ENCODE data around the gene RNASE2.

The RNASE2 gene

DNA sequence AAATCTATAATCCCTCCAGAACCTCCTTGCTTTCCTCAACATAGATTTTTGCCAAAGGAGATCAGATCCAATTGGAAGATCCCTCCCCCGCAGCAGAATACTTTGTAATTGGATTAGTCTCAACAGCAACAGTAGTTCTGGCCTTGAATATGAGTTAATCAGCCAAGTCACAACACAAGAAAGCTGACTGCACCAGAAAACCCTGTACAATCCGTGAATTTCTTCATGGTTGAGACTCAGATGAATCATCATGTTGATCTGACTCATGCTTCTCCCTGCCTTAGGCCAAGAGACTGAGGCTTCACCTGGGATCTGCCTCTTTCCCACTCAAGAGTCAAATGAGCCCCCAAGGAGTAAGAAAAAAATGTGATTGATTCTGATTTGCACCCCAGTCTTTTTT is 31.5 kb downstream of the RNASE2 start:
- H3K36me3 ChIP-seq (ENCODE audit: control insufficient read depth, insufficient read depth, low read length): no peaks in the 10 kb centered on the region
- H3K4me3 ChIP-seq (ENCODE audit: low read depth, low read length): no peak overlapping the region
- H3K9ac ChIP-seq (ENCODE audit: low read depth, low read length): no peak overlapping the region
- H3K27me3 ChIP-seq (ENCODE audit: control insufficient read depth, insufficient read depth, low read length): peaks cover 13% of the 10 kb centered on the region
- H3K4me1 ChIP-seq (ENCODE audit: control insufficient read depth, insufficient read depth, low read length): no peaks in the 10 kb centered on the region
- H3K9me3 ChIP-seq (ENCODE audit: control insufficient read depth, insufficient read depth, low read length): no peaks in the 10 kb centered on the region

DNA sequence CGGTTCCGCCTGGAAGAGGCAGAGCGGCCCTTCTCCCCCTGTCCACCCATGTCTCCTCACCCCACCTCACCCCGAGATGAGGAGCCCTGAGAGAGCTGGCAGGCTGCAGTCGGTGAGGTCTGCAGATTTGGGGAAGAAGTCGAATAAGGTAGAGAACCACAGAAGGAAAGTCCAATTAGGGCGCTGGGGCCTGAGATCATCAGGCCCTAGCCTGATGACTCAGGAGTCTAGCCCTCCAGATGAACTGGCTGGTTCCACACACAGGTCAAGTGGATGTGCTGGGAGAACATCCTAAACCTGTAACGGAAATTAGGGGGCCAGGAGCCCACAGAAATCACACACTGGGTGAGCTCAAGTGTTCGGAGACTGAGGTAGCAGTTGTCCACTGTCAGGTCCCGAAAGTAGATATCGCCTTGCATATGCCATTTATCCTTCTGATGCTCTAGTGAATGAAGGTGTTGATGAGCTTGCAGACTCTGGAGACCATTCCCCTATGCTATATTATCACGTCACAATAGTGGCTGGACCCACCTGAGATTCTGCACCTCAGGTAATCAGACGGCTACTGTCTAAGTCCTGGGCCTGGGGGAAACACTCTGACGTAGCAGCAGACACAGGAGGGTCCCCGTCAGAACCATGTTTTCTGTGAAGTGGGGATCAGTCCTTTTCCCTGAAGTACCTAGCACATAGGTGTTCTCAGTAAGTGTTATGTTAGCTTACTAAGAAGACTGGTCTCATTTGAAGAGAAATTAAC is 33.6 kb downstream of the RNASE2 start:
- Histone ChIP-seq H3K36me3 (ENCODE audit: control insufficient read depth, insufficient read depth, low read length) (peaks cover 4% of the 10 kb centered on the region), H3K9ac (ENCODE audit: low read depth, low read length) (no peak overlapping the region), H3K4me1 (ENCODE audit: control insufficient read depth, insufficient read depth, low read length) (no peaks in the 10 kb centered on the region), H3K27me3 (ENCODE audit: control insufficient read depth, insufficient read depth, low read length) (no peaks in the 10 kb centered on the region), H3K9me3 (ENCODE audit: control insufficient read depth, insufficient read depth, low read length) (no peaks in the 10 kb centered on the region), H3K4me3 (ENCODE audit: low read depth, low read length) (peak overlapping the region; percentile 91)

DNA sequence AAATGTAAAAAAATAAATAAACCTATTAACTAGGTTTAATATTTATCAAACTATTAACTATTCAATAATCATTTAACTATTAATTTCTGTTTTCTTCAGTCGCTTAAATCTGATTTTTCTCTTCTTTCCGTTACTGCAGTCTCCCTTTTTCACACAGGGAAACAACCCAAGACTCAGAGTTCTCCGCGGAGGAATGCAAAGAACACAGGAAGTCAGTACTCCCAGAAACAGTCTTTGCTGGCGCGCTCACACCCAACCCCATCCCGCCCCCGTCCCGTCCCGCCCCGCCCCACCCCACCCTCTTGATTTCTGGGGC is 34.1 kb downstream of the RNASE2 start:
- Histone ChIP-seq H3K4me3 (ENCODE audit: low read depth, low read length) (peak overlapping the region; percentile 91), H3K27me3 (ENCODE audit: control insufficient read depth, insufficient read depth, low read length) (no peaks in the 10 kb centered on the region), H3K9me3 (ENCODE audit: control insufficient read depth, insufficient read depth, low read length) (no peaks in the 10 kb centered on the region), H3K9ac (ENCODE audit: low read depth, low read length) (no peak overlapping the region), H3K36me3 (ENCODE audit: control insufficient read depth, insufficient read depth, low read length) (peaks cover 8% of the 10 kb centered on the region), H3K4me1 (ENCODE audit: control insufficient read depth, insufficient read depth, low read length) (no peaks in the 10 kb centered on the region)

DNA sequence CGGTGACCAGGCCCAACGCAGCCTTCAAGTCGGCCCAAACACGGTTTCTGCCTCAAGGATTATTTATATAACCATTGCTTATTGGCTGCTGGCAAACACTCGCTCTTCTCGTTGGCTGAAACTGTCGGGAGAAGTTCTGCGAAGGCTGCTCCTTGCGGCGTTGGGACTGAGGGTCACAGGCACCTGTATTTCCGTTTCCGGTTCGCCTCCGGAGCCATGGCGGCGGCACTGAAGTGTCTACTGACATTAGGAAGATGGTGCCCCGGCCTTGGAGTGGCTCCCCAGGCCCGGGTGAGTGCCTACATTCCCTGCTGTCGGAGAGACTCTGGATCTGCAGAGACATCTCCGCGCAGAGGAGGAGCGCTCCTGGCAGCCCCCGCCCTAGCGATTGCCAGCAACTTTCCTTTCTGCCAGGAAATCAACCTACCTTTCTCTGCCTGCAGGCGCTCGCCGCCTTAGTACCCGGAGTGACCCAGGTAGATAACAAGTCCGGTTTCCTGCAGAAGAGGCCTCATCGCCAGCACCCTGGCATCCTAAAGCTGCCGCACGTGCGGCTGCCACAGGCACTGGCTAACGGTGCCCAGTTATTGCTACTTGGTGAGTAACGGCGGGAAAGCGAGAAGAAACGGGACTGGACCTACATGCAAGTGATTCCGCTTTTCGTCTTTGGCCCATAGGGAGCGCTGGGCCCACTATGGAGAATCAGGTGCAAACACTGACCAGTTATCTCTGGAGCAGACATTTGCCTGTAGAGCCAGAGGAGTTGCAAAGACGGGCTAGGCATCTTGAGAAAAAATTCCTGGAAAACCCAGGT is 34.7 kb downstream of the RNASE2 start, which contains the start of gene METTL17:
Gene METTL17, plus strand, starts transcription at position 194 of the 814 bp plus-strand sequence. Its CDS starts 23 bp downstream, at position 217.
- Histone ChIP-seq H3K27me3 (ENCODE audit: control insufficient read depth, insufficient read depth, low read length) (no peaks in the 10 kb centered on the region), H3K9me3 (ENCODE audit: control insufficient read depth, insufficient read depth, low read length) (no peaks in the 10 kb centered on the region), H3K9ac (ENCODE audit: low read depth, low read length) (peak within 1 kb of the TSS; percentile 70), H3K36me3 (ENCODE audit: control insufficient read depth, insufficient read depth, low read length) (peaks cover 12% of the 10 kb centered on the region), H3K4me1 (ENCODE audit: control insufficient read depth, insufficient read depth, low read length) (no peaks in the 10 kb centered on the region), H3K4me3 (ENCODE audit: low read depth, low read length) (peak within 1 kb of the TSS; percentile 91)

DNA sequence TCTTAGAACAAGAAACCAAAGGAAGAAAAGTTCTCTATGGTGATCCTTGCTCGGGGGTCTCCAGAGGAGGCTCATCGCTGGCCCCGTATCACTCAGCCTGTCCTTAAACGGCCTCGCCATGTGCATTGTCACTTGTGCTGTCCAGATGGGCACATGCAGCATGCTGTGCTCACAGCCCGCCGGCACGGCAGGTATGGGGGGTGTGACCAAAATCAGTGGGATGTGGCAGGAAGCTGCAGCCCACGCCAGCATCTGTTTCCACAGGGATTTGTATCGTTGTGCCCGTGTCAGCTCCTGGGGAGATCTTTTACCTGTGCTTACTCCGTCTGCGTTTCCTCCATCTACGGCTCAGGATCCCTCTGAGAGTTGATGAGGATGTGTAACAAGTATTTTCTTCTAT is 41.2 kb downstream of the RNASE2 start:
- Histone ChIP-seq H3K4me3 (ENCODE audit: low read depth, low read length) (no peak overlapping the region), H3K4me1 (ENCODE audit: control insufficient read depth, insufficient read depth, low read length) (peaks cover 5% of the 10 kb centered on the region), H3K27me3 (ENCODE audit: control insufficient read depth, insufficient read depth, low read length) (no peaks in the 10 kb centered on the region), H3K36me3 (ENCODE audit: control insufficient read depth, insufficient read depth, low read length) (peaks cover 30% of the 10 kb centered on the region), H3K9me3 (ENCODE audit: control insufficient read depth, insufficient read depth, low read length) (no peaks in the 10 kb centered on the region), H3K9ac (ENCODE audit: low read depth, low read length) (no peak overlapping the region)

DNA sequence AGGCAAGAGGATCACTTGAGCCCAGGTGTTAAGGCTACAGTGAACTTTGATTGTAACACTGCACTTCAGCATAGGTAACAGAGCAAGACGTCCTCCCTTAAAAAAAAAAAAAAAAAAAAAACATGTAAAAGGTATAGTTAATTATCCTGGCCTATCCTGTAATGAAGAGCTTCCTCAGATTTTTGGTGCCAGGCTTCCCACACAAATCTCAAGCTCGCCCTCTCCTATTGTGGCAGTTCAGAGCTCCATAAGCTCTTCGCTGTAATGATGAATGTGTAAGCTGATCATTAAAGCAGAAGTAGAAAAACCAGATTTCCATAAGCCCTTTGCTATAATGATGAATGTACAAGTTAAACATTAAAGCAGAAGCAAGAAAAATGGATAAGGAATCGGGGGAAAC is 41.8 kb downstream of the RNASE2 start:
- Histone ChIP-seq H3K4me3 (ENCODE audit: low read depth, low read length) (no peak overlapping the region), H3K27me3 (ENCODE audit: control insufficient read depth, insufficient read depth, low read length) (no peaks in the 10 kb centered on the region), H3K9ac (ENCODE audit: low read depth, low read length) (no peak overlapping the region), H3K4me1 (ENCODE audit: control insufficient read depth, insufficient read depth, low read length) (peaks cover 5% of the 10 kb centered on the region), H3K36me3 (ENCODE audit: control insufficient read depth, insufficient read depth, low read length) (peaks cover 27% of the 10 kb centered on the region), H3K9me3 (ENCODE audit: control insufficient read depth, insufficient read depth, low read length) (no peaks in the 10 kb centered on the region)

DNA sequence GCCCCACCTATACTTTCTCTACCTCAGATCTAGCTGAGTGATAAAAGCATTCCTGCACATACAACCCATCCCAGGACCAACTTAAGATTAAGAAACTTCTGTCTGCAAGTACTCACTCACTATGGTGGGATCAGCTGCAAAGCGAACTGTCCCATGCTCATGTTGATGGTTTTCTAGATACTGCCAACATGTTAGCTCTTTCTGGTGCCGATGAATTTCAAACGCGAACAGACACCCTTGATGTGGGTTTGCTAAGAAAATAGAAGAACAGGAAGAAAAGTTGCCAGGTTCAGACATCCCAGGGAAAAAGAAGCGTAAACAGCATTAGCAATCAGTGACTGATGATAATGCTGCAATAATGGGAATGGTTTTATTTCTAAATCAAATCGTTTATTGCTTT is 42.3 kb downstream of the RNASE2 start:
- Histone ChIP-seq H3K9ac (ENCODE audit: low read depth, low read length) (no peak overlapping the region), H3K4me1 (ENCODE audit: control insufficient read depth, insufficient read depth, low read length) (peaks cover 5% of the 10 kb centered on the region), H3K4me3 (ENCODE audit: low read depth, low read length) (no peak overlapping the region), H3K27me3 (ENCODE audit: control insufficient read depth, insufficient read depth, low read length) (no peaks in the 10 kb centered on the region), H3K36me3 (ENCODE audit: control insufficient read depth, insufficient read depth, low read length) (peaks cover 27% of the 10 kb centered on the region), H3K9me3 (ENCODE audit: control insufficient read depth, insufficient read depth, low read length) (no peaks in the 10 kb centered on the region)

DNA sequence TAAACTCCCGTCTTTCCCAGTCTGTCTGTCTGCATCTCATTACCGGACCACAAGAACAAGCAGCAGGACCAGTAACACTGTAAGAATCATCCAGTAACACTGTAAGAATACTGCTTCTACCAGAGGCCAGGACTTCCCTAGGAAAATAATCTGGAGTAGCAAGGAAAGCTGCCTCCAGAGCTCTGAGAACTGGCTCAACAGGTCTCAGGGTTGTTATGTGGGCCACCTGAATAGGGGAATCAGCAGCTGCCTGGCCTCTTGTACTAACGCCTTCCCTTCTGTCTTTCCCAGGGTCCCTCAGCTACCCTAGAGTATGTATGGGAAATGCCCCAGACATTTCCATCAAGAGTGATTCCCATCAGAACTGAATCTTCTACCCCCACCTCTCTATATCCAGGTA is 42.9 kb downstream of the RNASE2 start:
- Histone ChIP-seq H3K27me3 (ENCODE audit: control insufficient read depth, insufficient read depth, low read length) (no peaks in the 10 kb centered on the region), H3K4me3 (ENCODE audit: low read depth, low read length) (no peak overlapping the region), H3K9ac (ENCODE audit: low read depth, low read length) (no peak overlapping the region), H3K9me3 (ENCODE audit: control insufficient read depth, insufficient read depth, low read length) (no peaks in the 10 kb centered on the region), H3K36me3 (ENCODE audit: control insufficient read depth, insufficient read depth, low read length) (peaks cover 27% of the 10 kb centered on the region), H3K4me1 (ENCODE audit: control insufficient read depth, insufficient read depth, low read length) (peaks cover 5% of the 10 kb centered on the region)

DNA sequence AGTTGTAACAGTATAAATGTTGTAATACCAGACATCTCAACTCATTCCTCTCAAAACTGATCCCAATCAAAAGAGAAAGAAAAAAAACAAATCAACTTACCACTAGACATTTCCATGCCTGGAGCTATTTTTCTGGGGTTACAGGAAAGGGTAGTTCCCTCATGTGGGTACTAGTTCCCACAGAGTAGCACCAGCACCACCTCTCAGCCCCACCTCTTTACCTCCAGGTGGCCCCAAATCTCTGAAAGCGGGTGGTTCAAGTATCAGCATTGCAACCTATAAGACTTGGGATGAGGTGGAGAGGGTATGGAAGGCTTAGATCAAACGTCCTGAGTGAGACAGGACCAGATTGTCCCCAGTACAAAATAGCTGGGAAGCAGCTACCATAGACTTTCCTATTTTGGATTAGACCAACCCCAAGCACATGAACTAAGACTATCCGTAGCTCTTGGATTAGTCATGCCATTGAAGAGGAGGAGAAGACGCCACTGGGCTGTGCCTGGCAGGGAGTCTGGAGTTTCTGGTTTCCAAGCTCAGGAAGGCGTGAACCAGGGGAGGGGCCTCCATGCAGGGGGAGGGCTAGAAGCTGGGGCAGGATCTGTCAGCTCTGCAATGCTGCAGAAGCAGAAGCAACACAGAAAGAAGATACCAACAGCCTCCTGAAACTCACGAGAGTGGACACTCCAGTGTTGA is 43.5 kb downstream of the RNASE2 start, which contains the start of gene SLC39A2:
Gene SLC39A2, plus strand, starts transcription at position 620 of the 693 bp plus-strand sequence. CDS start 154 bp downstream, outside the sequence.
- no peak within 1 kb of the TSS for H3K4me3 ChIP-seq (ENCODE audit: low read depth, low read length)
- H3K4me1 ChIP-seq (ENCODE audit: control insufficient read depth, insufficient read depth, low read length): peaks cover 5% of the 10 kb centered on the region
- H3K9ac ChIP-seq (ENCODE audit: low read depth, low read length): no peak within 1 kb of the TSS
- no peaks in the 10 kb centered on the region for H3K27me3 ChIP-seq (ENCODE audit: control insufficient read depth, insufficient read depth, low read length)
- peaks cover 27% of the 10 kb centered on the region for H3K36me3 ChIP-seq (ENCODE audit: control insufficient read depth, insufficient read depth, low read length)
- no peaks in the 10 kb centered on the region for H3K9me3 ChIP-seq (ENCODE audit: control insufficient read depth, insufficient read depth, low read length)

DNA sequence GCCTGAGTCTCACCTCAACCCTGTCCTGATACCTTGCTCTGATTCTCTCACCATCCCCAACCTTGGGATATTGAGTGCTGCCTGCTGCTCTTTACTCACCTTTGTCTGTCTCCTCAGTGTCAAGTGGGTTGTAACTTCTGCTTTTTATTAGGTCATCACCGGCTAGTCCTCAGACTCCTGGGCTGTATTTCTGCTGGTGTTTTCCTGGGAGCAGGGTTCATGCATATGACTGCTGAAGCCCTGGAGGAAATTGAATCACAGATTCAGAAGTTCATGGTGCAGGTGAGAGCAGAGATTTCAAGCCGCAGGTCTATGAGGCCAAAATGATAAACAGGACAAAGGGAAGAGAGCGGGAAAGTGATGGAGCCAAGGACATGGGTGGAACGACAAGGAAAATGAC is 44.3 kb downstream of the RNASE2 start:
- Histone ChIP-seq H3K27me3 (ENCODE audit: control insufficient read depth, insufficient read depth, low read length) (no peaks in the 10 kb centered on the region), H3K9me3 (ENCODE audit: control insufficient read depth, insufficient read depth, low read length) (no peaks in the 10 kb centered on the region), H3K36me3 (ENCODE audit: control insufficient read depth, insufficient read depth, low read length) (peaks cover 21% of the 10 kb centered on the region), H3K4me1 (ENCODE audit: control insufficient read depth, insufficient read depth, low read length) (peaks cover 5% of the 10 kb centered on the region), H3K9ac (ENCODE audit: low read depth, low read length) (no peak overlapping the region), H3K4me3 (ENCODE audit: low read depth, low read length) (no peak overlapping the region)

DNA sequence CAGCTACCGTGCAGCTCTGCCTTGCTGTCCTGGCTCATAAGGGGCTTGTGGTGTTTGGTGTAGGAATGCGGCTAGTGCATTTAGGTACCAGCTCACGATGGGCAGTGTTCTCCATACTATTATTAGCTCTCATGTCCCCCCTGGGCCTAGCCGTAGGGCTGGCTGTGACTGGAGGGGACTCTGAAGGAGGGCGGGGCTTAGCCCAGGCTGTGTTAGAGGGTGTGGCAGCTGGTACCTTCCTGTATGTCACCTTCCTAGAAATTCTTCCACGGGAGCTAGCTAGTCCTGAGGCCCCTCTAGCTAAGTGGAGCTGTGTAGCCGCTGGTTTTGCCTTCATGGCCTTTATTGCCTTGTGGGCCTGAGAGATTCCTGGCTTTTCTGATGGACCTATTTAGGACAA is 45.9 kb downstream of the RNASE2 start:
- no peaks in the 10 kb centered on the region for H3K27me3 ChIP-seq (ENCODE audit: control insufficient read depth, insufficient read depth, low read length)
- peaks cover 5% of the 10 kb centered on the region for H3K4me1 ChIP-seq (ENCODE audit: control insufficient read depth, insufficient read depth, low read length)
- no peak overlapping the region for H3K4me3 ChIP-seq (ENCODE audit: low read depth, low read length)
- H3K9me3 ChIP-seq (ENCODE audit: control insufficient read depth, insufficient read depth, low read length): no peaks in the 10 kb centered on the region
- H3K36me3 ChIP-seq (ENCODE audit: control insufficient read depth, insufficient read depth, low read length): peaks cover 6% of the 10 kb centered on the region
- no peak overlapping the region for H3K9ac ChIP-seq (ENCODE audit: low read depth, low read length)
